Measurements from ENCODE around the gene DHRS13. TPM values are rescaled to one million over a fixed set of nuclear protein-coding genes. Genes with fewer than 3 reads are reported as not detected.

Gene DHRS13
- total and polyA plus RNA-seq, 3 donors from 2014 or later = 8.7 to 18.6 (median 14.9) TPM

- WGBS, 2 donors = 95 to 98% methylated on average over 2 of the region's 2 CpGs
- Histone ChIP-seq H3K9me3 (no peaks in the 10 kb centered on the region), H3K36me3 (ENCODE audit: low read depth, missing control alignments) (no peaks in the 10 kb centered on the region), H3K27me3 (no peaks in the 10 kb centered on the region), H3K4me3 (no peak overlapping the region), H3K27ac (no peak overlapping the region), H3K4me1 (no peaks in the 10 kb centered on the region)
- intact Hi-C loops (cut with DNase I; ENCODE audit: low total_unique reads) = no loop called here
- no peak for DNase-seq
- TF ChIP-seq CTCF (IDR thresholded peaks at IDR 0.05) (no peak), POLR2A (IDR thresholded peaks at IDR 0.05) (no peak)
These were observed 25.2 kb upstream of the DHRS13 start for GRCh38 chr17:28928061-28928460.

GRCh38 chr17:28926786-28927185 is 23.9 kb upstream of the DHRS13 start:
- intact Hi-C loops (cut with DNase I; ENCODE audit: low total_unique reads) = no loop called here
- no peaks in the 10 kb centered on the region for H3K9me3 ChIP-seq
- H3K4me3 ChIP-seq = no peak overlapping the region
- DNase-seq = no peak
- TF ChIP-seq POLR2A (IDR thresholded peaks at IDR 0.05) = no peak
- no peak for TF ChIP-seq CTCF (IDR thresholded peaks at IDR 0.05)
- no peaks in the 10 kb centered on the region for H3K27me3 ChIP-seq
- no peaks in the 10 kb centered on the region for H3K4me1 ChIP-seq
- H3K36me3 ChIP-seq (ENCODE audit: low read depth, missing control alignments) = no peaks in the 10 kb centered on the region
- H3K27ac ChIP-seq = peak overlapping the region in 1 of 2 donors; percentile 27
- 94% methylated on average over 4 of the region's 4 CpGs for WGBS, 2 donors

- Histone ChIP-seq H3K27me3 (no peaks in the 10 kb centered on the region), H3K36me3 (ENCODE audit: low read depth, missing control alignments) (no peaks in the 10 kb centered on the region), H3K9me3 (no peaks in the 10 kb centered on the region), H3K27ac (peak overlapping the region in 1 of 2 donors; percentile 27), H3K4me3 (no peak overlapping the region), H3K4me1 (no peaks in the 10 kb centered on the region)
- intact Hi-C loops (cut with DNase I; ENCODE audit: low total_unique reads) = no loop called here
- no peak for DNase-seq
- TF ChIP-seq POLR2A (IDR thresholded peaks at IDR 0.05) (no peak), CTCF (IDR thresholded peaks at IDR 0.05) (no peak)
- WGBS, 2 donors = 87% methylated on average over 2 of the region's 2 CpGs
These were observed 23.5 kb upstream of the DHRS13 start for GRCh38 chr17:28926366-28926765.

- Histone ChIP-seq H3K4me3 (no peak overlapping the region), H3K4me1 (no peaks in the 10 kb centered on the region), H3K36me3 (ENCODE audit: low read depth, missing control alignments) (no peaks in the 10 kb centered on the region), H3K9me3 (no peaks in the 10 kb centered on the region), H3K27me3 (no peaks in the 10 kb centered on the region), H3K27ac (peak overlapping the region in 1 of 2 donors; percentile 27)
- WGBS, 2 donors = 54 to 64% methylated on average over 2 of the region's 2 CpGs
- no peak for DNase-seq
- TF ChIP-seq CTCF (IDR thresholded peaks at IDR 0.05) (no peak), POLR2A (IDR thresholded peaks at IDR 0.05) (no peak)
- intact Hi-C loops (cut with DNase I; ENCODE audit: low total_unique reads) = no loop called here
These were observed 23.1 kb upstream of the DHRS13 start for GRCh38 chr17:28925912-28926365.

- intact Hi-C loops (cut with DNase I; ENCODE audit: low total_unique reads) = no loop called here
- no peaks in the 10 kb centered on the region for H3K36me3 ChIP-seq (ENCODE audit: low read depth, missing control alignments)
- H3K27me3 ChIP-seq = no peaks in the 10 kb centered on the region
- no peak overlapping the region for H3K4me3 ChIP-seq
- no peak overlapping the region for H3K27ac ChIP-seq
- DNase-seq = no peak
- peaks cover 10% of the 10 kb centered on the region for H3K4me1 ChIP-seq
- H3K9me3 ChIP-seq = no peaks in the 10 kb centered on the region
- TF ChIP-seq CTCF (IDR thresholded peaks at IDR 0.05) (no peak), POLR2A (IDR thresholded peaks at IDR 0.05) (no peak)
These were observed 17.3 kb upstream of the DHRS13 start for GRCh38 chr17:28920201-28920600.

Measured in testis (tissue), 3 donors.